ENCODE measurements around the gene PTMS.

- no peak for TF ChIP-seq CTCF (IDR thresholded peaks at IDR 0.05)
- TF ChIP-seq POLR2AphosphoS5 (IDR thresholded peaks at IDR 0.05) = no peak
- no peak for TF ChIP-seq POLR2A (IDR thresholded peaks at IDR 0.05)
These were observed 18.6 kb downstream of the PTMS start for GRCh38 chr12:6784761-6785160.

All from prostate gland (tissue), 2 donors.